K562 treated with DMSO at 1 percent for 48 hours (cell line): Measurements from ENCODE around the gene IDS. TPM values are rescaled to one million over a fixed set of nuclear protein-coding genes. Genes with fewer than 3 reads are reported as not detected.

ENCODE experiments used
- total RNA-seq: library from RNA; unstranded; fragments of 300-600 nt; gene quantifications from 2 replicates; pipeline ENCODE4 v1.2.3, GENCODE V29; 2022; ENCODE audit warnings: low replicate concordance; ENCODE audit errors: extremely low read depth

The IDS gene, protein sequence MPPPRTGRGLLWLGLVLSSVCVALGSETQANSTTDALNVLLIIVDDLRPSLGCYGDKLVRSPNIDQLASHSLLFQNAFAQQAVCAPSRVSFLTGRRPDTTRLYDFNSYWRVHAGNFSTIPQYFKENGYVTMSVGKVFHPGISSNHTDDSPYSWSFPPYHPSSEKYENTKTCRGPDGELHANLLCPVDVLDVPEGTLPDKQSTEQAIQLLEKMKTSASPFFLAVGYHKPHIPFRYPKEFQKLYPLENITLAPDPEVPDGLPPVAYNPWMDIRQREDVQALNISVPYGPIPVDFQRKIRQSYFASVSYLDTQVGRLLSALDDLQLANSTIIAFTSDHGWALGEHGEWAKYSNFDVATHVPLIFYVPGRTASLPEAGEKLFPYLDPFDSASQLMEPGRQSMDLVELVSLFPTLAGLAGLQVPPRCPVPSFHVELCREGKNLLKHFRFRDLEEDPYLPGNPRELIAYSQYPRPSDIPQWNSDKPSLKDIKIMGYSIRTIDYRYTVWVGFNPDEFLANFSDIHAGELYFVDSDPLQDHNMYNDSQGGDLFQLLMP
- not detected in 2 replicates for total RNA-seq

GRCh38 chrX:149504915-149505651, at the start of gene IDS:
Gene IDS (minus strand): TSS chrX:149505306. CDS start chrX:149505137, 169 bp downstream.

GRCh38 chrX:149549701-149550100, 44.6 kb upstream of the IDS start, which contains the start of gene HSFX3:
Gene HSFX3 (minus strand): TSS chrX:149549924. CDS start chrX:149549852, 72 bp downstream.

GRCh38 chrX:149540621-149541520, 35.8 kb upstream of the IDS start, which contains the start of gene EOLA1:
Gene EOLA1 (plus strand): TSS chrX:149541012. CDS start chrX:149545631, 4,619 bp downstream.

Other genes with a start within 250 kb of the IDS start
- gene EOLA1, start 35.7 kb upstream of the IDS start, total RNA-seq: not detected in 2 replicates
- not detected in 2 replicates for gene HSFX3, start 44.6 kb upstream of the IDS start, total RNA-seq
- not detected in 2 replicates for gene MAGEA9B, start 82.2 kb upstream of the IDS start, total RNA-seq
- gene HSFX2, start 90.0 kb upstream of the IDS start, total RNA-seq: not detected in 2 replicates
- gene TMEM185A, start 126.5 kb upstream of the IDS start, total RNA-seq: not detected in 2 replicates
- not detected in 2 replicates for gene MAGEA11, start 206.8 kb upstream of the IDS start, total RNA-seq